T-helper 1 cell treated with Interleukin-12 subunit alpha and Interleukin-12 subunit beta and Interleukin-4 antibody, amounts not matched to agents 30 μg/mL and 1 μg/mL, for 36 hours (primary cell): ENCODE results near the gene PLA2G2D.

Experiments
- H3K27ac Mint-ChIP-seq: one replicate; pipeline ENCODE4 v1.8.0; 2021; ENCODE audit warnings: mild to moderate bottlenecking, mixed read lengths
- H3K27me3 Mint-ChIP-seq: one replicate; pipeline ENCODE4 v1.8.0; 2021; ENCODE audit warnings: low read depth, mixed read lengths
- H3K36me3 Mint-ChIP-seq: one replicate; pipeline ENCODE4 v1.8.0; 2021; ENCODE audit warnings: low read depth, mixed read lengths
- H3K4me1 Mint-ChIP-seq: one replicate; pipeline ENCODE4 v1.8.0; 2021; ENCODE audit warnings: low read depth, mixed read lengths
- H3K4me3 Mint-ChIP-seq: one replicate; pipeline ENCODE4 v1.8.0; 2021; ENCODE audit warnings: mild to moderate bottlenecking, moderate library complexity, mixed read lengths
- H3K9me3 Mint-ChIP-seq: one replicate; pipeline ENCODE4 v1.8.0; 2021; ENCODE audit warnings: mixed read lengths

Gene PLA2G2D

GRCh38 chr1:20119347-20119746, at the start of gene PLA2G2D:
Gene PLA2G2D, minus strand, starts transcription at chr1:20119536. Its CDS starts 38 bp downstream, at chr1:20119498.
- Mint-ChIP-seq H3K9me3 (no peaks in the 10 kb centered on the region), H3K4me3 (no peak within 1 kb of the TSS), H3K27ac (no peak within 1 kb of the TSS), H3K36me3 (no peaks in the 10 kb centered on the region), H3K4me1 (no peaks in the 10 kb centered on the region), H3K27me3 (peaks cover 10% of the 10 kb centered on the region)

GRCh38 chr1:20168564-20169491, 49.5 kb upstream of the PLA2G2D start:
- Mint-ChIP-seq H3K9me3 (peaks cover 3% of the 10 kb centered on the region), H3K27me3 (peaks cover 5% of the 10 kb centered on the region), H3K4me3 (no peak overlapping the region), H3K27ac (no peak overlapping the region), H3K36me3 (peaks cover 1% of the 10 kb centered on the region), H3K4me1 (peaks cover 15% of the 10 kb centered on the region)

- Mint-ChIP-seq H3K27me3 (peaks cover 5% of the 10 kb centered on the region), H3K9me3 (peaks cover 9% of the 10 kb centered on the region), H3K4me3 (no peak overlapping the region), H3K36me3 (peaks cover 1% of the 10 kb centered on the region), H3K27ac (no peak overlapping the region), H3K4me1 (peaks cover 12% of the 10 kb centered on the region)
These were observed 47.8 kb upstream of the PLA2G2D start for GRCh38 chr1:20167126-20167525.

- peaks cover 5% of the 10 kb centered on the region for H3K27me3 Mint-ChIP-seq
- peaks cover 17% of the 10 kb centered on the region for H3K9me3 Mint-ChIP-seq
- peaks cover 1% of the 10 kb centered on the region for H3K36me3 Mint-ChIP-seq
- H3K4me1 Mint-ChIP-seq: peaks cover 5% of the 10 kb centered on the region
- no peak overlapping the region for H3K4me3 Mint-ChIP-seq
- H3K27ac Mint-ChIP-seq: no peak overlapping the region
These were observed 46.7 kb upstream of the PLA2G2D start for GRCh38 chr1:20166051-20166450.

GRCh38 chr1:20165522-20165951, 46.2 kb upstream of the PLA2G2D start:
- Mint-ChIP-seq H3K27ac (no peak overlapping the region), H3K36me3 (peaks cover 1% of the 10 kb centered on the region)

GRCh38 chr1:20164694-20165202, 45.4 kb upstream of the PLA2G2D start:
- H3K9me3 Mint-ChIP-seq: peaks cover 19% of the 10 kb centered on the region
- peaks cover 3% of the 10 kb centered on the region for H3K4me1 Mint-ChIP-seq
- H3K4me3 Mint-ChIP-seq: no peak overlapping the region
- no peak overlapping the region for H3K27ac Mint-ChIP-seq
- peaks cover 5% of the 10 kb centered on the region for H3K27me3 Mint-ChIP-seq
- H3K36me3 Mint-ChIP-seq: peaks cover 1% of the 10 kb centered on the region

More at GRCh38 chr1:20165522-20165951, 46.2 kb upstream of the PLA2G2D start:
- no peak overlapping the region for H3K4me3 Mint-ChIP-seq
- peaks cover 19% of the 10 kb centered on the region for H3K9me3 Mint-ChIP-seq
- H3K4me1 Mint-ChIP-seq: peaks cover 5% of the 10 kb centered on the region
- H3K27me3 Mint-ChIP-seq: peaks cover 5% of the 10 kb centered on the region

- no peak overlapping the region for H3K4me3 Mint-ChIP-seq
- H3K27ac Mint-ChIP-seq: no peak overlapping the region
- peaks cover 1% of the 10 kb centered on the region for H3K36me3 Mint-ChIP-seq
- H3K27me3 Mint-ChIP-seq: peaks cover under 1% of the 10 kb centered on the region
- peaks cover 21% of the 10 kb centered on the region for H3K9me3 Mint-ChIP-seq
- H3K4me1 Mint-ChIP-seq: no peaks in the 10 kb centered on the region
These were observed 40.7 kb upstream of the PLA2G2D start for GRCh38 chr1:20160034-20160433.

- no peak overlapping the region for H3K4me3 Mint-ChIP-seq
- no peaks in the 10 kb centered on the region for H3K27me3 Mint-ChIP-seq
- no peak overlapping the region for H3K27ac Mint-ChIP-seq
- H3K9me3 Mint-ChIP-seq: peaks cover 21% of the 10 kb centered on the region
- H3K36me3 Mint-ChIP-seq: no peaks in the 10 kb centered on the region
- peaks cover 7% of the 10 kb centered on the region for H3K4me1 Mint-ChIP-seq
These were observed 39.2 kb upstream of the PLA2G2D start for GRCh38 chr1:20158358-20159070.

- Mint-ChIP-seq H3K9me3 (peaks cover 5% of the 10 kb centered on the region), H3K4me3 (peak overlapping the region; percentile 43), H3K36me3 (no peaks in the 10 kb centered on the region), H3K27ac (peak overlapping the region; percentile 70), H3K27me3 (no peaks in the 10 kb centered on the region), H3K4me1 (peaks cover 11% of the 10 kb centered on the region)
These were observed 35.0 kb upstream of the PLA2G2D start for GRCh38 chr1:20154301-20154831.

GRCh38 chr1:20153000-20153418, 33.7 kb upstream of the PLA2G2D start:
- Mint-ChIP-seq H3K9me3 (no peaks in the 10 kb centered on the region), H3K27ac (peak overlapping the region; percentile 49), H3K4me1 (peaks cover 11% of the 10 kb centered on the region), H3K27me3 (no peaks in the 10 kb centered on the region), H3K36me3 (no peaks in the 10 kb centered on the region), H3K4me3 (no peak overlapping the region)

GRCh38 chr1:20152599-20152930, 33.2 kb upstream of the PLA2G2D start:
- no peaks in the 10 kb centered on the region for H3K27me3 Mint-ChIP-seq
- H3K36me3 Mint-ChIP-seq: no peaks in the 10 kb centered on the region
- H3K4me1 Mint-ChIP-seq: peaks cover 11% of the 10 kb centered on the region
- no peaks in the 10 kb centered on the region for H3K9me3 Mint-ChIP-seq
- peak overlapping the region; percentile 49 for H3K27ac Mint-ChIP-seq
- peak overlapping the region; percentile 78 for H3K4me3 Mint-ChIP-seq

GRCh38 chr1:20151906-20152598, 32.7 kb upstream of the PLA2G2D start:
- Mint-ChIP-seq H3K27me3 (no peaks in the 10 kb centered on the region), H3K27ac (peak overlapping the region; percentile 49), H3K4me1 (peaks cover 11% of the 10 kb centered on the region), H3K36me3 (no peaks in the 10 kb centered on the region), H3K9me3 (no peaks in the 10 kb centered on the region), H3K4me3 (peak overlapping the region; percentile 78)

- Mint-ChIP-seq H3K9me3 (no peaks in the 10 kb centered on the region), H3K36me3 (no peaks in the 10 kb centered on the region), H3K27ac (no peak overlapping the region), H3K27me3 (no peaks in the 10 kb centered on the region), H3K4me1 (peaks cover 11% of the 10 kb centered on the region), H3K4me3 (no peak overlapping the region)
These were observed 31.6 kb upstream of the PLA2G2D start for GRCh38 chr1:20150969-20151368.

GRCh38 chr1:20150326-20150705, 31.0 kb upstream of the PLA2G2D start:
- no peaks in the 10 kb centered on the region for H3K36me3 Mint-ChIP-seq
- H3K27ac Mint-ChIP-seq: no peak overlapping the region
- no peaks in the 10 kb centered on the region for H3K27me3 Mint-ChIP-seq
- H3K4me1 Mint-ChIP-seq: peaks cover 11% of the 10 kb centered on the region
- H3K4me3 Mint-ChIP-seq: no peak overlapping the region
- H3K9me3 Mint-ChIP-seq: no peaks in the 10 kb centered on the region
